NCI-H2227 (cell line): ENCODE measurements around the gene RGS2.

Source experiments
- DNase-seq: peaks from one replicate; lab custom pipeline; 2025; ENCODE audit not compliant: unreplicated experiment; lab: John Stamatoyannopoulos, UW

Gene RGS2

GRCh38 chr1:192830595-192831246, 21.9 kb downstream of the RGS2 start:
- DNase-seq: no peak

GRCh38 chr1:192831706-192832355, 23.0 kb downstream of the RGS2 start:
- no peak for DNase-seq

GRCh38 chr1:192832492-192832891, 23.7 kb downstream of the RGS2 start:
- no peak for DNase-seq

- DNase-seq: no peak
These were observed 26.3 kb downstream of the RGS2 start for GRCh38 chr1:192835116-192835515.

GRCh38 chr1:192839162-192840066, 30.6 kb downstream of the RGS2 start:
- no peak for DNase-seq

GRCh38 chr1:192844360-192844759, 35.5 kb downstream of the RGS2 start:
- no peak for DNase-seq

GRCh38 chr1:192846950-192847349, 38.1 kb downstream of the RGS2 start:
- no peak for DNase-seq

GRCh38 chr1:192849011-192849410, 40.2 kb downstream of the RGS2 start:
- DNase-seq: no peak

GRCh38 chr1:192849442-192849841, 40.6 kb downstream of the RGS2 start:
- DNase-seq: no peak

- DNase-seq: peak; percentile 61
These were observed 43.4 kb downstream of the RGS2 start for GRCh38 chr1:192852001-192852947.

GRCh38 chr1:192858456-192858855, 49.6 kb downstream of the RGS2 start:
- no peak for DNase-seq

- no peak for DNase-seq
These were observed 51.0 kb downstream of the RGS2 start for GRCh38 chr1:192859808-192860207.

GRCh38 chr1:192860478-192861185, 51.8 kb downstream of the RGS2 start:
- no peak for DNase-seq

- DNase-seq: no peak
These were observed 53.0 kb downstream of the RGS2 start for GRCh38 chr1:192861860-192862259.
